Measurements from ENCODE around the gene ZNHIT3.

Gene ZNHIT3

DNA sequence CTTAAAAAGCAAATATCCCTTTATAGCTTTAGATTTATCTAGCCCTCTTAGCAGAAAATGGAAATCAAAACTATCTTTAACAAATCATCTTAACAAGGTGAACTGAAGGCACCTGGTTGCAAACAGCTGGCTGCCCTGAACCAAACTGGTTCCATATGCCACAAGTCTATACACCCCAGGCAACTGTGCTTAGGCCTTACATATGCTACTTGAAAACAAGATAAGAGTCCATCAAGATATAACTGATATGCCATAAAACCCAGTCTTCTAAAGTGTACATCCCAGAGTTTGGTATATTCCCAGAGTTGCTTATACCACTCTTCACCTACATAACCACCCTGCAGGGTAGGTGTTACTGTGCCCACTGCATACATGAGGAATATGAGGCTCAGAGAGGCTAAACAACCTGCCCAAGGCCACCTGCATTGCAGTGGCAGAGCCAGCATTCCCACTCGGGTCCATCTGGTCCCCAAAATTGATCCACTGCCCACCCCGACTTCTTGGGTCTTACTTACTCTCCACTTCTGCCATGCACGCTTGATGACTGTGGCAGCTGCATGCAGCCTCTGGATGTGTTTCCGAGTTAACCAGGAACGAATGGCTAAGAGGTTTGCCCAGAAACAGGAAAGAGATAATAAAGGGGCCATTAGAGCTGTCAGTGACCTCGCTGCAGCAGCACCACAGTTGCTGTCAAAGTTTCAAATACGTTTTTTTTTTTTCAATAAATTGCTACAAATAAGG lies 12.2 kb downstream of the ZNHIT3 start:
- H3K9ac ChIP-seq (ENCODE audit: low read length), result no peak overlapping the region
- no peaks in the 10 kb centered on the region for H3F3A ChIP-seq (ENCODE audit: insufficient read depth, low read length)
- H3K9me3 ChIP-seq (ENCODE audit: low read length), result no peaks in the 10 kb centered on the region
- H3K9me2 ChIP-seq (ENCODE audit: low read depth, low read length), result no peaks in the 10 kb centered on the region
- H3K4me3 ChIP-seq (ENCODE audit: low read depth, low read length, poor library complexity, severe bottlenecking), result no peak overlapping the region
- H4K20me1 ChIP-seq (ENCODE audit: insufficient read depth, low read length), result no peaks in the 10 kb centered on the region
- TF ChIP-seq, protein P1, sequence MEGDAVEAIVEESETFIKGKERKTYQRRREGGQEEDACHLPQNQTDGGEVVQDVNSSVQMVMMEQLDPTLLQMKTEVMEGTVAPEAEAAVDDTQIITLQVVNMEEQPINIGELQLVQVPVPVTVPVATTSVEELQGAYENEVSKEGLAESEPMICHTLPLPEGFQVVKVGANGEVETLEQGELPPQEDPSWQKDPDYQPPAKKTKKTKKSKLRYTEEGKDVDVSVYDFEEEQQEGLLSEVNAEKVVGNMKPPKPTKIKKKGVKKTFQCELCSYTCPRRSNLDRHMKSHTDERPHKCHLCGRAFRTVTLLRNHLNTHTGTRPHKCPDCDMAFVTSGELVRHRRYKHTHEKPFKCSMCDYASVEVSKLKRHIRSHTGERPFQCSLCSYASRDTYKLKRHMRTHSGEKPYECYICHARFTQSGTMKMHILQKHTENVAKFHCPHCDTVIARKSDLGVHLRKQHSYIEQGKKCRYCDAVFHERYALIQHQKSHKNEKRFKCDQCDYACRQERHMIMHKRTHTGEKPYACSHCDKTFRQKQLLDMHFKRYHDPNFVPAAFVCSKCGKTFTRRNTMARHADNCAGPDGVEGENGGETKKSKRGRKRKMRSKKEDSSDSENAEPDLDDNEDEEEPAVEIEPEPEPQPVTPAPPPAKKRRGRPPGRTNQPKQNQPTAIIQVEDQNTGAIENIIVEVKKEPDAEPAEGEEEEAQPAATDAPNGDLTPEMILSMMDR (IDR thresholded peaks at IDR 0.05; ENCODE audit: low read length), result no peak
- no peak for TF ChIP-seq EZH2 (IDR thresholded peaks at IDR 0.05; ENCODE audit: borderline replicate concordance, low read length)
- peaks cover 76% of the 10 kb centered on the region for H3K36me3 ChIP-seq (ENCODE audit: insufficient read depth, low read length)
- no peaks in the 10 kb centered on the region for H3K4me1 ChIP-seq (ENCODE audit: insufficient read depth, low read length, severe bottlenecking)
- H3K27me3 ChIP-seq (ENCODE audit: insufficient read depth, low read length), result no peaks in the 10 kb centered on the region
- no peak overlapping the region for H3K27ac ChIP-seq (ENCODE audit: low read depth, low read length, poor library complexity, severe bottlenecking)
- no peak overlapping the region for H3K4me2 ChIP-seq (ENCODE audit: low read length)
- no peaks in the 10 kb centered on the region for H3K79me2 ChIP-seq (ENCODE audit: insufficient read depth, low read length)
- H2AFZ ChIP-seq (ENCODE audit: low read length), result no peak overlapping the region

DNA sequence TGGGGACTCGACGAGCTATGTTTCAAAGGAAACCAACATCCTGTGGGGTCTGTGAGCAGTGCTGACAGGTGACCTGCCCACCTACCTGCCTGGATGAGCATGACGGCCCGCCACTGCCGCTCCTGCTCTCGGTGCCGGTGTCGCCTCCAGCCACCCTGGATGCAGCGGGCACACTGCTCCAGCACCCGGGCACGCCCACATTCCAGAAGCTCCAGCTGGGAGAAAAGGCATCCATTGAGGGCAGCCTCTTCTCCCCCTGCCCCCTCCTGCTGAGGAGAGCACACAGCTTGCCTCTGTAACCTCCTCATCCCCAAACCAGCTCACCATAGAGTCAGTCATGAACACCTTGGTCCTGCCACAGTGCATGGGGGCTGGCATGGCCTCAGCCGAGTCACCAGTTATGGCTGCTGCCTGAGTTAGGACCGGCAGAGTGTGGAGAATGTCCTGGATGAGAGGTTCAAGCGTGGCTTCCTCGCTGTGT lies 14.3 kb downstream of the ZNHIT3 start:
- TF ChIP-seq EZH2 (IDR thresholded peaks at IDR 0.05; ENCODE audit: borderline replicate concordance, low read length), result no peak
- TF ChIP-seq, protein P1 (IDR thresholded peaks at IDR 0.05; ENCODE audit: low read length), result no peak
- H3K27ac ChIP-seq (ENCODE audit: low read depth, low read length, poor library complexity, severe bottlenecking), result no peak overlapping the region
- no peaks in the 10 kb centered on the region for H3K9me2 ChIP-seq (ENCODE audit: low read depth, low read length)
- H3F3A ChIP-seq (ENCODE audit: insufficient read depth, low read length), result no peaks in the 10 kb centered on the region
- no peak overlapping the region for H3K4me2 ChIP-seq (ENCODE audit: low read length)
- H4K20me1 ChIP-seq (ENCODE audit: insufficient read depth, low read length), result no peaks in the 10 kb centered on the region
- H3K4me3 ChIP-seq (ENCODE audit: low read depth, low read length, poor library complexity, severe bottlenecking), result no peak overlapping the region
- H3K27me3 ChIP-seq (ENCODE audit: insufficient read depth, low read length), result no peaks in the 10 kb centered on the region
- no peaks in the 10 kb centered on the region for H3K9me3 ChIP-seq (ENCODE audit: low read length)
- H3K79me2 ChIP-seq (ENCODE audit: insufficient read depth, low read length), result no peaks in the 10 kb centered on the region
- no peak overlapping the region for H3K9ac ChIP-seq (ENCODE audit: low read length)
- H3K4me1 ChIP-seq (ENCODE audit: insufficient read depth, low read length, severe bottlenecking), result no peaks in the 10 kb centered on the region
- peaks cover 74% of the 10 kb centered on the region for H3K36me3 ChIP-seq (ENCODE audit: insufficient read depth, low read length)
- H2AFZ ChIP-seq (ENCODE audit: low read length), result no peak overlapping the region

DNA sequence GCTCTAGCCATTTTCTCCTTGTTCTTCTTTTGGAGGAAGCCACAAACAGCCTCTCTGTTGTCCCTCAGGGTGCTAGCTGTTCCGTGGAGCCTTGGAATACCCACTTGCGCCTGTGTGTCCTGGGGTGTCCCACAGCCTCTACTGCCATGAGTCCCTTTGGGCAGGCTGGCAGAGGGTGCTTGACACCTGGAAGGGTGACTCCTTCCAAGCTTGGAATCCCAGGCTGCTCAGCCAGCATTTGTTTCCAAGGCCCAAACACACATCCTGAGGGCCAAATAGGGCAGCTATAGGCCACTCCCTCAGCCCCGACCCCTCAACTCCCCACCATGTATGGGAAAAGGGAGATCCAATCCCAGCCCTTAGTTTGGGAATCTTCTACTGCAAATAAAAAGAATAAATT lies 14.9 kb downstream of the ZNHIT3 start:
- Histone ChIP-seq H3K27me3 (ENCODE audit: insufficient read depth, low read length) (no peaks in the 10 kb centered on the region), H4K20me1 (ENCODE audit: insufficient read depth, low read length) (no peaks in the 10 kb centered on the region), H3K27ac (ENCODE audit: low read depth, low read length, poor library complexity, severe bottlenecking) (no peak overlapping the region), H3K9ac (ENCODE audit: low read length) (no peak overlapping the region), H3K4me2 (ENCODE audit: low read length) (no peak overlapping the region), H2AFZ (ENCODE audit: low read length) (no peak overlapping the region), H3K9me3 (ENCODE audit: low read length) (no peaks in the 10 kb centered on the region), H3F3A (ENCODE audit: insufficient read depth, low read length) (no peaks in the 10 kb centered on the region), H3K4me1 (ENCODE audit: insufficient read depth, low read length, severe bottlenecking) (no peaks in the 10 kb centered on the region), H3K4me3 (ENCODE audit: low read depth, low read length, poor library complexity, severe bottlenecking) (no peak overlapping the region), H3K79me2 (ENCODE audit: insufficient read depth, low read length) (no peaks in the 10 kb centered on the region), H3K36me3 (ENCODE audit: insufficient read depth, low read length) (peaks cover 74% of the 10 kb centered on the region), H3K9me2 (ENCODE audit: low read depth, low read length) (no peaks in the 10 kb centered on the region)
- no peak for TF ChIP-seq EZH2 (IDR thresholded peaks at IDR 0.05; ENCODE audit: borderline replicate concordance, low read length)
- TF ChIP-seq, protein P1 (IDR thresholded peaks at IDR 0.05; ENCODE audit: low read length), result no peak
